NCI-H1436 (cell line): ENCODE results near the gene SREBF2.

Experiments
- DNase-seq: peaks from one replicate; lab custom pipeline; 2025; lab: John Stamatoyannopoulos, UW

The SREBF2 gene

DNA sequence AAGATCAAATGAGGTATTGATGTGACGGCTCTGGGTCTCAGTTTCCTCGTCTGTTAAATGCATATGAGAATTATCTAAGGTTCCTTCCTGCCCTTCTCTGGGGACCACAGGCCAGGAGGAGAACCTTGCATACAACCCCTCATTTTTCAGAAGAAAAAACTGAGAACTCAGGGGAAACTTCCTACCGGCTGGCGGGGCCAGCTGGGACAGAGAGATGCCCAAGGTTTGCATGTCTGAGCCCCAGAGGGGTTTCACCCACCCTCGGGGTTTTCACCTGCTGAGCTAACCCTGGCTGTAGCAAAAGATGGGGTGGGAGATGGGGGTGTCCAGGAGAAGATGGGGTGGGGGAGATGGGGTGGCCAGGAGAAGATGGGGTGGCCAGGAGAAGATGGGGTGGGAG is 89.4 kb downstream of the SREBF2 start:
- DNase-seq: no peak

DNA sequence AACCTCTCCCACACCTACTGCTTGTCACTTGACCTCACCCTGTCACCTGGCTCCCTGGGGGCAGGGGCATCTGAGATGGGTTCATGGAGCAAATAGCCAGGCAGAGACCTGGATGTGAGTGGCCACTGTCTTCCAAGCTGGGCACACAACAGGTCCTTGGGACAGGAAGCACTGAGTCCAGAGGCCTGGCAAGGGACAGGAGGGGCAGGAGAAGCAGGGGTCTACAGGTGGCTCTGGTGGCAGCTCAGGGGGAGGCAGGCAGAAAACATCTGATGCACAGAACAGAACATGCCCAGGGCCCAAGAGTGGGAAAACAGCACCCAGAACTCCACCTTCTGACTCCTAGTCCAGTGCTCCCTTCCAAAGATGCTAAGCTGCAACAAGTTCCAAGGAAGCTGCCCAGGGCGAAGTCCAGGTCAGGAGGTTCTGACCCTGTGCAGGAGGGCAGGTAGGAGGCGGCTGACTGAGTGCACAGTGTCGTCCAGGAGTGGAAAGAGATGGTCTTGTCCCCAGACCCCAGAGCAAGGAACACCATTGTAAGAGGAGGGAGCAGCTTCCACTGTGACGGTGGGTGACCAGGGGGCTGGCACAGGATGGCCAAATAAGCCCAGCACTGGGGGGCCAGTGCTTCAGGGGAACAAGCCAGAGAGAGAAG is 90.2 kb downstream of the SREBF2 start:
- no peak for DNase-seq

DNA sequence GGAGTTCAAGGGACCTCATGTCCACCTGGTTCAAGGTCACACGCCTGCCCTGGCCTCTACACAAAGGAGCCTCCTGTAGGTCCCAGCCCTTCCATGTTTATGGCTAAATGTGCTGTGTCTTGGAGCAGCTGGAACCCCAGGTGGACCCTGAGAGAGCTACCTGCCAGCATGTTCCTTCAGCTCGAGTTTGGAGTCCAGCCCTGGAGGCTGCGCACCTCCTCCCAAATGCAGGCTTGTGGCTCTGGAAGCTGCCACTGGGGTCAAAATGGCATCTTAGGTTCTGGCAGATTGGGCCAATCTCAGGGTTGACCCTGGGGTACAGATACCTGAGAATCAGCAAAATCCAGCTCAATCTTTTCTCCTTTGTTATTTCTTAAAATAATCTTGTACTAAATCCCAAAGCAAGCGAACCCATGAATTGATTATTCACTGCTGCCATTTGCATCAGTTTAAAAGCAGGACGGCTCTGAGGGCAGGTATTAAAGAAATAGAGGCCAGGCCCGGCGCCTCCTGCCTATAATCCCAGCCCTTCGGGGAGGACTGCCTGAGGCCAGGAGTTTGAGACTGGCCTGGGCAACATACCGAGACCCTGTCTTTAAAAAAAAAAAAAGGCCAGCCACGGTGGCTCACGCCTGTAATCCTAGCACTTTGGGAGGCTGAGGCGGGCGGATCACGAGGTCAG is 90.8 kb downstream of the SREBF2 start:
- no peak for DNase-seq

DNA sequence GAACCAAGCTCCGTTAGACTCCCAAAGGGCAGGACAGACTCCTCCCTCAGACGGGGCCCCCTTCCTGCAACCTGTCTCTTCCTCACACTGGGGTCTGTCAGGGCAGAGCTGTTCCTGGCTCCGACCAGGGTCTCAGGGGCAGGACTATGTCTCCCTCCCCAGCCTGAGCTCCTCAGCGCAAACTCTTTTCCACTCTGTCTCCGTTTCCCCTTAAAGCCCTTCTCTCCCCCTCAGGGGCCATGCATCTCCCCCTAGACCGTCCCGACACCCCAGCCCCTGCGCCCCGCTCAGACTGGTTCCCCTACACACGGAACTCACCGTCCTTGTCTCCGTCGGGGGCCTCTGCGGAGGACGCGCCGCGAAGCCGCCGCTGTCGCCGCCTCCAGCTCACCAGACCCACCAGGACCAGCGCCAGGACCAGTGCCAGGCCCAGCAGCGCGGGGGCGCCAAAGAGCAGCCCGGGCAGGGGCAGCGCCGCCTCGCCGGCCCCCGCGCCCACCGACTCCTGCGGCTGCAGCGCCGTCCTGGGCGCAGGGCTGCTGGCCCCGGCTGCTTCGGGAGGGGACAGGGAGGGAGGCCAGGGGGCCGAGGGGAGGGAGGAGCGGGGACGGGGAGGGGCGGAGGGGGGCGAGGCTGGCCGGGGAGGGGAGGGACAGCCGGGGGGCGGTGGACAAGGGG is 93.0 kb downstream of the SREBF2 start:
- DNase-seq: peak; percentile 76

DNA sequence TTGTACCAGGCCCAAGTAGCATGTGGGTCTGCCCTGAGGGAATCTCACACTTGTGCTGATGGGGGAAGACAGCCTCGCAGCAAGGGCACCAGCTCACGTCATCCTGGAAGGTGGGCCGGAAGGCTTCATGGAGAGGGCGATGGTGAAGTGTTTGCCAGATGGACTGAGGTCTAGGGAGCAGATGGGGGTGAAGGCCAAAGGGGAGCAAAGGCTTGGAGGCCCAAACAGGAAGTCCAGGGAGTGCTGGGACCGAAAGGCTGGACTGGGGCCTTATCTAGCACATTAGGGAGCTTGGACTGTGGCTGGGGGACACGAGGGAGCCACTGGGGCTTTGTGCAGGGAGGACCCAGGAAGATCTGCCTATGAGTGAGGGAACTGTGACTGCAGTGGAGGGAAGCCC is 94.9 kb downstream of the SREBF2 start:
- no peak for DNase-seq

DNA sequence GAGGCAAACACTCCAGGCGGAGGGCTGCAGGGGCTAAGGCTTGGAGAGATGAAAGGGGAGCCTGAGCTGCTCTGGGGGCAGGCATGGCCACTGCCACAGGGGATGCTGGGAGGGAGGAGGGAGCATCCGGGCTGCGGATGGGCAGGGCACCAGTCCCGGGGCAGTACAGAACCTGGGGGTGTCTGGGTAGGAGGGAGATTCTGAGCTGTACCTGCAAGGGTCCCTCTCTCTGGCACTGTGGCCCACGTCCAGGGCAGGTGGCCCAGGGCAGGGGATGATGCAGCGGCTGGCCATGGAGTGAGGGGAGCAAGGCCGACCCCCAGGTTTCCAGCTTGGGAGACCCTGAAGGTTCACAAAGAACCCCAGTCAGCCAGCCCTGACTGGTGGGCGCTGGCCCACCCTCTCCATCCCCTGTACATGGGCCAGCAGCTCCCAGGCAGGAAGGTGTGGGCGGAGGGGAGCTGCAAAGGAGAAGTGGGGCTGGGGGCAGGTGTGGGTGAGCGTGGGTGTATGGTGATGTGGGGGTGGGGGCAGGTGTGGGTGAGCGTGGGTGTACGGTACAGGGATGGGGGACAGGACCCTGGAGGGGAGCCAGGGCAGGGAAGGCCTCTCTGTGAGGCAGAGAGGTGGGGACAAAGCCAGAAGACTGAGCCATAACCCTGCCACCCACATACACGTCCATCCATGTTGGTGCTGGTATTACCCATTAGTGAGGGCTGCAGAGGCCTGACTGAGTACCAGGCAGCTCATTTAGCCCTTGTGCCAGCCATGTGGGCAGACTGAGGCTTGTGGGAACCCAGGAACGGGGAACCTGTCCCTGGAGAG is 95.9 kb downstream of the SREBF2 start:
- DNase-seq: no peak

DNA sequence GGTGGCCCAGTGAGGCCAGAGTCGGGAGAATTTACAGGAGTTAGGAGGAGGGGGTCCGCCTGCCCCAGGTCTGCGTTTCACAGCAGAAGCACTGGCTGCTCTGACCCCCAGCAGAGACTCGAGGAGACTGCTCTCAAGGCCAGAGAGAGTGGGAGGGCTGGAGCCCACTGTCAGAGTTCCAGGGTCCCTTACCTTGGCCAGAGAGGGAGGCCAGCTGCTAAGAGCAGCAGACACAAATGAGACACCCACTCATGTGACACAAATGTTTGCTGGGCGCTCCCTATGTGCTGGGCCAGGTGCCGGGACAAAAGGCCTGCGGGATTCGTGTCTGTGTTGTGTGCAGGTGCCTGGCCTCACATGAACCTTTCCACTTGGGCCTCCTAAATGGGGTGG is 96.5 kb downstream of the SREBF2 start:
- DNase-seq: peak; percentile 30

DNA sequence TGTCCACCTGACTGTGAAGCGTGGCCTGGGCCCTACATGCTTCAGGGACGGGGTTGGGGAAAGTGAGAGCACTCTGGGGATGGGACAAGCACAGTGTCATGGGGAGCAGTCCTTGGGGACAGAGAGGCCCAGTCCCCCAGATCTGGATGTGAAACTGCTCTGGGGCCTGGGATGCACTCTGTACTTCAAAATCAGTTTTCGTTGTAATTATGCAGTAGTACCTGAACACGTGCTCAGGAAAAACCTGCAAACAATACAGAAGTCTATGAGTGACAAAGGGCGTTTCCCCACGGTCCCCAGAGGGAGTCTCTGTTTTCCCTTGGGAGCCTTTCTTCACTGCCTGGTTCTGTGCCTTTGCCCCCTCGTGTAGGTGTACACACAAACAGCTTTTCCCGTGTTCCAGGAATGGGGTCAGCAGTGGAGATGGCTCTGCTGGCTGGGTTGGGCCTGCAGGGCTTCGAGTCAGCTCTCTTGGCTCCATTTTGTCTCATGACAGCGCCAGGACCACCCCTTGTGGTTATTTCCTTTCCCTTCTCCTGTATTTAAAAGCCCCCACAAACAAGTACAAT is 98.9 kb downstream of the SREBF2 start:
- peak; percentile 69 for DNase-seq

DNA sequence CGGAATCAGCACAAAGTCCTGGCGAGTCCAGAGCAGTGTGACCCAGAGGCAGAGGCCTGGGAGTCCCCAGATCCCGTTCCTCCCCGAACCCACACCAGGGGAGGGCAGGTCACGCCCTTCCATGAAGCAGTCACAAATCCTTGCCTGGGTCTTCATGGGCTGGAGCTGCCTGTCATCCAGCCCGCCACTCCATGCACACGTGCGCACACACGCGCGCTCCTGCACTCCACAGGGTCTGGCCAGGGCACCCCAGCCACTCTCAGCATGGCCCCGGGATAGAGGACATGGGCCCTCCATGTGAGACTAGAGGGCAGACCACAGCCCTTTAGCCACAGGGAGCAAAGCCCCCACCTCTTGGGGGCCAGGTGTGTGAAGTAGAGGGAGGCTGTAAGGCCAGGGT is 99.4 kb downstream of the SREBF2 start:
- DNase-seq: no peak

DNA sequence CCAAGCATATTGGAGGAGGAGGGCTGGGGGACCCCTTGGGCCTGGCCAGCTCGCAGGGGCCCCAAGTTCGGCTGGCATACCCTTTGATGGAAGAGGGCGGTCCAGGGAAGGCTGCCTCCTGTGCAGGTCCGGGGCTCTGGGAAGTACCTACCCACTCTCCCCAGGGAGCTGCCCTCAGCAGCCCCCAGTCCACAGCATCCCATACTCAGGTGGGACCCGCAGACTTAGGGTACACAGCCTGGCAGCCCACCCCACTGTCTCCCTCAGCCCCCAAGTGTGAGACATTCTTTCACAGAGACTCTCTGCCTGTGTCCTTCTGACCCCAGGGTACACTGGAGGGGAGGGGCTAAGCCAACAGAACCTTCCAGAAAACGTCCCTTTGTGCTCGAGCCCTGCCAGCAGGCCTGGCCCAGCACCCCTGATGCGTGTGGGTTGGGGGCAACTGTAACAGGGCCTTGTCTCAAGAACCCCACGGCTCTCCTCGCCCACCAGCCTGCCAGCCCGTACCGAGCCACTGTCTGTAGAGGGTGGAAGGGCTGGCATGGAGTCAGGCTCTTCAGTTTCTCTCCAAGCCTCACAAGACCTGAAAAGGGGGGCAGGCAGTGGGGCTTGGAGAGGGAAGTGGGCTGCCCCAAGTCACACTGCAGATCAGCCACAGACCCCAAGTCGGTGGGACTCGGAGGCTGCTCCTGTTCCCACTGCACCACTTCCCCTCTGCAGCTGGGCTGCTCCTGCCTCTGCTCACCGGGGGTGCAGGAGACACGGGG is 100.7 kb downstream of the SREBF2 start:
- DNase-seq: no peak

DNA sequence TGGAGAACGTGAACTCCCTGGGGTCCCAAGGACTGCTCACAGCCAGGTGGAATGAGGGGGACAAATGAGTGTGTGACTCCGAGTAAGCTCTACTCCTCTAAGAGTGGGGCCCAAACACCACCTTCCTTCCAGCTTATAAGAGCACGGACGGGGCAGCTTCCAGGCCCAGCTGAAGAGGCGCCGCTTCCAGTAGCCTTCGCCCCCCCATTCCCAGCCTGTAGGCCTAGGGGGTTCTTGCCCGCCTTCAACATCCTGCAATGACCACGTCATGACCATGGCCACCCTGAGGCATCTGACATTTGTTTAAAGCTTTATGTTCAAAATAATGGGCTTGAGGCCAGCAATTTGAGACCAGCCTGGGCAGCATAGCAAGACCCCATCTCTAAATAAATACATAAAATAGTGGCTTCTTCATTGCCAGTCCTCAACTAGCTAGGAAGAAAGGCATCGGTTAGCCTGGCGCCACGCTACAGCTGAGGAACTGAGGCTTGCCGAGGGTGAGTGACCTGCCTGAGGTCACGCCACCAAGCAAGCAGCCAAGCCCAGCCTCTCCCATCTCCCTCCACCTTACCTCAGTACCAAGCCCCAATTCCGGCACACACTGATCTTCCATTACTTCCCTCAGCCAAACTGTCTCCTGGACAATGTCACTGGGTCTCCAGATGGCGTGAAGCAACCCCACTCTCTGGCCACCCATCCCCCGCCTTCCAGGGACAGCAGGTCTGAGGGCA is 101.5 kb downstream of the SREBF2 start:
- DNase-seq: no peak

DNA sequence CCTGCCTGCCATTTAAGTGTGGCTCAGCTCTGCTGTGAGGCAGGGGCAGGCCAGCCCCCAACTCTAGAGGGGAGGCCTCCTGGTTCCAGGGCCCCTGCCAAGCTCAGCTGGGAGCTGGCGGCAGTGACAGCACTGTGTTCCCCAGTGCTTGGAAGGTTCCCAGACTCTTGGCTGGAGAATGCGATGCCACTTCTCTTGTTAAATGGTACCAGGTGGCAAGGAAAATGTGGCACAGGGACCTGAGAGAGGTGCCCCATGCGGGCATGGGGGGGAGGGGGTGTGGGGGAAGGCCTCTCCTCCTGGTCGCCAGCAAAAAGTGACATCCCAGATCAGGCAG is 102.1 kb downstream of the SREBF2 start:
- no peak for DNase-seq

DNA sequence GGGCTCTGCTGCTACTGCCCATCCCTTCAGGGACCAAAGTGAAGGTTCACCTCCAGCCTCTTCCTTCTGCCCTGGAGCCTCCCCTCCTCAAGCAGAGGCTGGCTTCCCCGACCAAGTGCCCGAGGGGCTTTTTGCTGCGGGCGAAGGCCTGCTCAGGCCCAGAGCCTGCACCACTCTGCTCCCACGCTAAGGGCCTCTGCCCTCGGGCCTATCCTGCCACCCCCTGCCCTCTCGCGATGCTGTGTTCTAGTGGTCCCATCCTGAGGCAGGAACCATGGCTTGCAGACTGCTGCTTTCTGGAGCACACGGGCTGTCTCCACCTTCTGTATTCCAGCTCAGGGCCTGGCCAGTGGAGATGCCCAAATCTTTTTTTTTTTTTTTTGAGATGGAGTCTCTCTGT is 102.6 kb downstream of the SREBF2 start:
- no peak for DNase-seq

DNA sequence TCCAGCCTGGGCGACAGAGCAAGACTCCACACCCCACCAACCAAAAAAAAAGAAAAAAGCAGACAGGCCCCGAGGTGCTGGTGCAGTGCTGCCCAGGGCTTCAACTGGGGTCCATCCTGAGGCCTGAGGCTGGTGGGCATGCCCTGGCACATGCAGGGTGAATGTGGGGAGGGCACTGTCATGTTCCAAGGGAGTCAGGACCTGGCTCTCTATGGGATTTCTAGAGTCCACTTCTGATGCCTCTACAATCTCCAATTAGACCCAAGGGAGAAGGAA is 103.9 kb downstream of the SREBF2 start:
- DNase-seq: no peak

DNA sequence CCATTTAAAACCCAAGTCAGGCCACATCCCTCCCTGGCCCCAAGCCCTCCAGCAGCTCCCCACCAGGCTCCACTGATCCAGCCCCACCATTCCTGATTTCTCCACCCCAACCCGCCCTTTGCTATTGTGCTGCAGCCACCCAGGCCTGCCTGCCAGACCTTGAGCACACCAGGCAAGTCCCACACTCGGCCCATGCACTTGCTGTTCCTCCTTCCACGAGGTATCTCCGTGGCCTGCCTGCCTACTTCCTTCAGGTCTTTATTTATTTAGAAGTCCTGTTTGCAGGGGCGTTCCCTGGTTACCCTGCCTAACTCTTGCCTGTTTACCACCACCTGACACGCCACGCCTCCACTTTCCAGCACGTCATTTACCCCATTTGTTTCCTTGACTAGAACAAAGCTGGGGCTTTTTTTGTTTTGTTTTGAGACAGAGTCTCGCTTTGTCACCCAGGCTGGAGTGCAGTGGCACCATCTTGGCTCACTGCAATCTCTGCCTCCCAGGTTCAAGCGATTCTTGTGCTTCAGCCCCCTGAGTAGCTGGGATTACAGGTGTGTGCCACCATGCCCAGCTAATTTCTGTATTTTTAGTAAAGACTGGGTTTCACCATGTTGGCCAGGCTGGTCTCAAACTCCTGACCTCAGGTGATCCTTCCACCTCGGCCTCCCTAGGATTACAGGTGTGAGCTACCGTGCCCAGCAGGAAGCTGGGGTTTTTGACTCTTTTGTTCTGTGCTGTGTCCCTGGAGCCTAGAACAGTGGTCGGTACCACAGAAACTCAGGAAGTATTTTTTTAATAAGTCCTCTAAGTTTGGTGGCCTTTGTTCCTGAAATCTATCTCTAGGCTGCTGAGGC is 107.3 kb downstream of the SREBF2 start:
- DNase-seq: peak; percentile 56

DNA sequence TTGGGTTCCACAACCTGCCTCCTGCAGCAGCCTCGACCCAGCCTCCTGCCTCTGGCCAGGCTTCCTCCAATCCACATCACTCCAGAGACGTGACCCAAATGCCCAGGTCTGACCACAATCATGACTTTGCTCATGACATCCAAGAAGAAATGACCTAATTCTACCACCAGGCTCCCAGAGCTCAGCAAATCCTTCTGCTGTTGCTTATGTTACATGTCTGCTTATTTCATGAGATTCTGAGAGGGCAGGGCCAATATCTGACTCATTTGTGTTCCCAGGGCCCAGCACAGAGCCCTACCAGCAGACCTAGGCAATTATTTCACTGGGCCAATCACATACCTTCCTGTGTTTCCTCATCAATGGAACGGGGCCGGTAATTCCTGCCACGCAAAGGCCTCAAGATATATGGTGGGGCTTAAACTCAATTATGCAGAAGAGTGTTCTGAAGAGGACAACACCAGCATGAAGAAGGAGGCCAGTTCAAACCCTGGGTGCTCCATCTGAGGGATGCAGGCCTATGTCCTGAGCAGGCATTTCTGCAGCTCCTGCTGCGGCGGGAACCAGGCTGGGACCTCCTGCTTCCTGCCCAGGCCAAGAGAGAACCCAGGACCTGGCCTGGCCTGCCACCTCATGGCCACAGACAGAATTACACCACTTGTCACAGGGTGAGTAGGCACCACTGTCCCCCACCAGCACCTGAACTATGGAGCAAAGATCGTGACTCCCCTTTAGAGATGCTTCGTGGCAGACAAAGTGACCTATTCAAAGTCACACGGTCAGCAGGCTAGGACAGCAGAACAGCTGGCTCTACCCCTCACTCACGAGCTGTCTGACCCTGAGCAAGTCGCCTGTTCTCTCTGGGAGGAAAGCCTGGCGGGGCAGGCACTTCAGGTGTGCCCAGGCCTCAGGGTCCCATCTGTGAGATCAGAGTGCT is 108.2 kb downstream of the SREBF2 start:
- peak; percentile 74 for DNase-seq

DNA sequence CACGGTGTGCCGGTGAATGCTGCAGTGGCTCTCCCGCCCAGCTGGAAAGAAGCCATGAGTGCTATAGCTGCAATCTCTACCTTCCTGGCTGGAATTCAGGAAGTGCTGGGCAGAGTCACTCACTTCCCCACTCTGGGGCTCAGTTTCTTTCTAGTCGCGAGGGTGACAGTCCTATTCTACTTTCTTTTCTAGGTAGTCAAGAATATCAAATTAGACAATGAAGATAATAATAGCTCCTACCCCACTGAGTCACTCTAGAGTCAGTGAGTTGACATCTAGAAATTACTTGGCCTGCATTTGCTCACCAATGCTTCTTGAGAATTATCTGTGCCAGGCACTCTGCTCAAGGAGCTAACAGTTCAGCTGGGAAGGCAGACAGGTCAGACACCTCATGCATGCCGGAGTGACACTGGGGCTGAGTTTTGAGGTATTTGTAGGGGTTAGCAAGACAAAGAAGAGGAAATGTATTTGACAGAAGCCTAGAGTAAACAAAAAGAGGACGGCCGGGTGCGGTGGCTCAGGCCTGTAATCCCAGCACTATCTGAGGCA is 110.8 kb downstream of the SREBF2 start:
- no peak for DNase-seq

DNA sequence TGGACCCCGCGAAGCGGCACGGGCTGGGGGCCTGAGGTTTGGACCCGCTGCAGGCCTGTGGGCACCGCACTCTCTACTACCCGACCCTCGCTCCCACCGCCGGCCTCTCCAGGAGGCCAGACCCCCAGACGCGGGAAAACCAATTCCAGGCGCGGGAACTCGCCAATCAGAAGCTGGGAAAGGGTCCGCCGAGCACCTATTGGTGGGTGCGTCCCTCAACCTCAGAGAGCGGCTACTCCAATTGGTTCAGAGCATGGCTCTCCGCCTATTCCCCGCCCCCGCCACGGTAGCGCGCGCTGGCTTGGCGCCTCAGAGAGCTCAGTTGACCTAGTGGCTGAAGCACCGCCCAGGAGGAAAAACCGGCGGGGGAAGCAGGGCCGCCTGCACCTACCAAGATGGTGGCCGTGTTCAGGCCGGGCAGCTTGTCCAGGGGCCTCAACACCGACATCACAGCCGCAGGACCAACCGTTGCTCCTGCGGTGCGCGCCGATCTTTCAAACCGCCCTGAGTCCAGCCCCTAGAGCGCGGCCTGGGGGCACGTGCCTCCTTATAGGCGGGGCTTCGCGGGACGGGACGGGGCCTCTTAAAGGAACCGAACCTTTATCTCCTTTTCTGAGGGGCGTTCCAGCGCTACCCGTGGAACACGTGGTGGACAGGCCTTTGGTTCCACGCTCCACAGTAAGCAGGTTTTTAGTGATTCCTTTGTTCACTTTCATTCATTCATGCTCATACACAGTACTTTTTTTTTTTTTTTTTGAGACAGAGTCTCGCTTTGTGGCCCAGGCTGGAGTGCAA is 113.9 kb downstream of the SREBF2 start, which contains the start of gene CENPM:
Gene CENPM, minus strand, starts transcription at position 524 of the 795 bp plus-strand sequence. Its CDS starts 76 bp downstream, at position 448.
- peak; percentile 94 for DNase-seq
